ENCODE data around the gene PHACTR1.

PHACTR1 gene

DNA sequence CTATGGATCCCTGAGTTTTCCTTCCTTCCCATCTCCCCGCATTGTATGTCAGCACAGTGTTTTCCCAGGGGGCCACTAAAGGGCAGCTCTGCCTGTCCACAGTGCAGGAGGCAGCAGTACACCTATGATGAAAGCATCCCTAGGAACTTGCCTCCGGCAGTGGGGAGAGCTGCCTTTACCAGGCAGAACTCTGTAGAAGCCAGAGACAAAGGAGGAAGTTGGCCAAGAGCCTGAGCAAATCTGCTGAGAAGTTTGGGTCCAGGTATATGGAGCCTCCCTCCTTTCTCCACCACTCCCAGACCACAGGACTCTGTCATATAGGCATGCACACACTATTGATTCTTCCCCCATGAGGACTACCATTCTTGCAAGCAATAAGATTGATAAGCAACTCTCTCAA lies 329.1 kb downstream of the PHACTR1 start:
- no peaks in the 10 kb centered on the region for H4K20me1 ChIP-seq
- H3K4me2 ChIP-seq, result no peak overlapping the region
- no peak overlapping the region for H3K27ac ChIP-seq
- no peaks in the 10 kb centered on the region; a peak in 1 of 22 replicates for H3K9me3 ChIP-seq (replicated peaks in 1 of 11)
- TF ChIP-seq Cebpa-rat (IDR thresholded peaks at IDR 0.05), result no peak
- no peaks in the 10 kb centered on the region for H3K36me3 ChIP-seq
- H3K4me1 ChIP-seq, result no peaks in the 10 kb centered on the region
- H3K4me3 ChIP-seq, result no peak overlapping the region
- H3K9ac ChIP-seq, result no peak overlapping the region
- no peaks in the 10 kb centered on the region for H3K27me3 ChIP-seq

GRCh38 chr6:13046084-13046483 lies 329.5 kb downstream of the PHACTR1 start:
- H3K4me1 ChIP-seq, result no peaks in the 10 kb centered on the region
- H3K27ac ChIP-seq, result no peak overlapping the region
- no peaks in the 10 kb centered on the region; a peak in 1 of 22 replicates for H3K9me3 ChIP-seq (replicated peaks in 1 of 11)
- no peaks in the 10 kb centered on the region for H3K36me3 ChIP-seq
- H3K9ac ChIP-seq, result no peak overlapping the region
- no peak overlapping the region for H3K4me2 ChIP-seq
- no peak overlapping the region for H3K4me3 ChIP-seq
- no peak for TF ChIP-seq Cebpa-rat (IDR thresholded peaks at IDR 0.05)
- H3K27me3 ChIP-seq, result no peaks in the 10 kb centered on the region
- no peaks in the 10 kb centered on the region for H4K20me1 ChIP-seq

- Histone ChIP-seq H3K27me3 (no peaks in the 10 kb centered on the region), H3K4me3 (no peak overlapping the region), H3K27ac (no peak overlapping the region), H3K4me1 (no peaks in the 10 kb centered on the region), H3K9ac (no peak overlapping the region), H3K36me3 (no peaks in the 10 kb centered on the region), H4K20me1 (no peaks in the 10 kb centered on the region), H3K9me3 (replicated peaks in 1 of 11) (no peaks in the 10 kb centered on the region; a peak in 1 of 22 replicates), H3K4me2 (no peak overlapping the region)
- TF ChIP-seq Cebpa-rat (IDR thresholded peaks at IDR 0.05), result no peak
These were observed 331.5 kb downstream of the PHACTR1 start for GRCh38 chr6:13048113-13048512.

GRCh38 chr6:13049666-13050254 lies 333.2 kb downstream of the PHACTR1 start:
- no peak for TF ChIP-seq Cebpa-rat (IDR thresholded peaks at IDR 0.05)
- H3K27me3 ChIP-seq, result no peaks in the 10 kb centered on the region
- H3K36me3 ChIP-seq, result no peaks in the 10 kb centered on the region
- no peak overlapping the region for H3K9ac ChIP-seq
- H3K9me3 ChIP-seq (replicated peaks in 1 of 11), result no peaks in the 10 kb centered on the region
- no peaks in the 10 kb centered on the region for H3K4me1 ChIP-seq
- H3K27ac ChIP-seq, result no peak overlapping the region
- no peak overlapping the region for H3K4me2 ChIP-seq
- H4K20me1 ChIP-seq, result no peaks in the 10 kb centered on the region
- H3K4me3 ChIP-seq, result no peak overlapping the region

GRCh38 chr6:13053006-13053461 lies 336.5 kb downstream of the PHACTR1 start:
- Histone ChIP-seq H3K27me3 (no peaks in the 10 kb centered on the region), H3K9ac (no peak overlapping the region), H3K4me1 (no peaks in the 10 kb centered on the region), H4K20me1 (no peaks in the 10 kb centered on the region), H3K27ac (no peak overlapping the region), H3K36me3 (no peaks in the 10 kb centered on the region), H3K4me3 (no peak overlapping the region), H3K4me2 (no peak overlapping the region), H3K9me3 (replicated peaks in 1 of 11) (no peaks in the 10 kb centered on the region)
- TF ChIP-seq Cebpa-rat (IDR thresholded peaks at IDR 0.05), result no peak

DNA sequence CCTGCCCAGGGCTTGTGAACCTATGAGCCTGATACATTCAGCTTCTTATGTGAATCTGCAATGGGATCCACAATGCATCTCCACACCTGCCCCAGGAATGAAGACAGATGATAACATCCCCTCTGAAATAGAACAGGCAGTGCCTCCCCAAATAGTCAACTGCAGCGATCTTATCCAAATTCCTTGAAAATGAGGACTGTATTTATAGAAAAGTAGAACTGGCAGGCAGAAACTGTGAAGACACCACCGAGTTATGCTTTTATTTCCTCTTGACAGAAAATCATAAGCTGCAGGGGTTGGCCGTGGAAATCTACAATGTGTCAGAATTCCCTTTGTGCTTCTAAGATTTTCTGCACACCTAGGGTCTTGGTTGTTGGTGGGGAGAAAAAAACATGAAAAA lies 341.5 kb downstream of the PHACTR1 start:
- Histone ChIP-seq H3K4me3 (no peak overlapping the region), H3K9ac (no peak overlapping the region), H3K4me2 (no peak overlapping the region), H3K27ac (no peak overlapping the region), H3K4me1 (no peaks in the 10 kb centered on the region), H3K36me3 (no peaks in the 10 kb centered on the region), H3K9me3 (replicated peaks in 1 of 11) (peaks cover 0 to 4% (median 0%) of the 10 kb centered on the region in 11 experiments; a peak in 1 of 22 replicates), H3K27me3 (no peaks in the 10 kb centered on the region), H4K20me1 (no peaks in the 10 kb centered on the region)
- no peak for TF ChIP-seq Cebpa-rat (IDR thresholded peaks at IDR 0.05)

- H3K36me3 ChIP-seq, result no peaks in the 10 kb centered on the region
- no peaks in the 10 kb centered on the region for H3K4me1 ChIP-seq
- no peak overlapping the region for H3K27ac ChIP-seq
- H3K9ac ChIP-seq, result no peak overlapping the region
- no peak overlapping the region for H3K4me3 ChIP-seq
- peaks cover 0 to 4% (median 0%) of the 10 kb centered on the region in 11 experiments; a peak in 1 of 22 replicates for H3K9me3 ChIP-seq (replicated peaks in 1 of 11)
- TF ChIP-seq Cebpa-rat (IDR thresholded peaks at IDR 0.05), result no peak
- no peaks in the 10 kb centered on the region for H3K27me3 ChIP-seq
- no peak overlapping the region for H3K4me2 ChIP-seq
- no peaks in the 10 kb centered on the region for H4K20me1 ChIP-seq
These were observed 342.5 kb downstream of the PHACTR1 start for GRCh38 chr6:13059026-13059425.

- H3K4me1 ChIP-seq, result peaks cover 0 to 7% (median 0%) of the 10 kb centered on the region in 10 experiments; a peak in 5 of 20 replicates
- TF ChIP-seq Cebpa-rat (IDR thresholded peaks at IDR 0.05), result no peak
- no peaks in the 10 kb centered on the region for H3K36me3 ChIP-seq
- no peaks in the 10 kb centered on the region for H4K20me1 ChIP-seq
- no peak overlapping the region for H3K9ac ChIP-seq
- H3K4me2 ChIP-seq, result no peak overlapping the region
- H3K4me3 ChIP-seq, result no peak overlapping the region
- H3K27me3 ChIP-seq, result no peaks in the 10 kb centered on the region
- H3K27ac ChIP-seq, result no peak overlapping the region
- peaks cover 0 to 4% (median 0%) of the 10 kb centered on the region in 11 experiments; a peak in 1 of 22 replicates for H3K9me3 ChIP-seq (replicated peaks in 1 of 11)
These were observed 346.8 kb downstream of the PHACTR1 start for GRCh38 chr6:13063300-13063918.

DNA sequence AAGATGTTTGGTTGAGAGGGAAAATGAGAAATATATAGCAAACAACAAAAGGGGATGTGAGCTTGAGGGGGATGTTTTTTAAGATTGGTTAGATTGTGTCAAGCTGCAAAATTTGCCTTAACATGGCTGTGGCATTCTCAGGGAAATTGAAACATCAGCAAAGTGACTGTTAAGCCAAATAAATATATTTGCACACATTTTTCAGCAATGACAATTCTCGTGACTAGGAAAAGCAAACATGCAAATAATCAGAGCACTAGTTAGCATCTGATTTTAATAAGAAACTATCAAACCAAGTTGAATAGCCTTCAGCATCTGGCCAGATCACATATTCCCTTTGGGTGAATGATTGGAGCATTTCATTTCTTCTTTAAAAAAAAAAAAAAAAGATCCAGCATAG lies 349.0 kb downstream of the PHACTR1 start:
- Histone ChIP-seq H4K20me1 (no peaks in the 10 kb centered on the region), H3K27ac (no peak overlapping the region), H3K4me1 (peaks cover 0 to 13% (median 0%) of the 10 kb centered on the region in 10 experiments; a peak in 5 of 20 replicates), H3K4me2 (no peak overlapping the region), H3K4me3 (no peak overlapping the region), H3K9ac (no peak overlapping the region), H3K36me3 (no peaks in the 10 kb centered on the region), H3K9me3 (replicated peaks in 1 of 11) (no peaks in the 10 kb centered on the region), H3K27me3 (no peaks in the 10 kb centered on the region)
- TF ChIP-seq Cebpa-rat (IDR thresholded peaks at IDR 0.05), result no peak

GRCh38 chr6:13066050-13066449 lies 349.5 kb downstream of the PHACTR1 start:
- Histone ChIP-seq H3K9ac (no peak overlapping the region), H3K4me1 (peaks cover 0 to 13% (median 0%) of the 10 kb centered on the region in 10 experiments; a peak in 5 of 20 replicates), H4K20me1 (no peaks in the 10 kb centered on the region), H3K27me3 (no peaks in the 10 kb centered on the region), H3K9me3 (replicated peaks in 1 of 11) (no peaks in the 10 kb centered on the region), H3K27ac (no peak overlapping the region), H3K4me3 (no peak overlapping the region), H3K4me2 (no peak overlapping the region), H3K36me3 (no peaks in the 10 kb centered on the region)
- no peak for TF ChIP-seq Cebpa-rat (IDR thresholded peaks at IDR 0.05)
